ENCODE measurements around the gene EEFSEC.

DNA sequence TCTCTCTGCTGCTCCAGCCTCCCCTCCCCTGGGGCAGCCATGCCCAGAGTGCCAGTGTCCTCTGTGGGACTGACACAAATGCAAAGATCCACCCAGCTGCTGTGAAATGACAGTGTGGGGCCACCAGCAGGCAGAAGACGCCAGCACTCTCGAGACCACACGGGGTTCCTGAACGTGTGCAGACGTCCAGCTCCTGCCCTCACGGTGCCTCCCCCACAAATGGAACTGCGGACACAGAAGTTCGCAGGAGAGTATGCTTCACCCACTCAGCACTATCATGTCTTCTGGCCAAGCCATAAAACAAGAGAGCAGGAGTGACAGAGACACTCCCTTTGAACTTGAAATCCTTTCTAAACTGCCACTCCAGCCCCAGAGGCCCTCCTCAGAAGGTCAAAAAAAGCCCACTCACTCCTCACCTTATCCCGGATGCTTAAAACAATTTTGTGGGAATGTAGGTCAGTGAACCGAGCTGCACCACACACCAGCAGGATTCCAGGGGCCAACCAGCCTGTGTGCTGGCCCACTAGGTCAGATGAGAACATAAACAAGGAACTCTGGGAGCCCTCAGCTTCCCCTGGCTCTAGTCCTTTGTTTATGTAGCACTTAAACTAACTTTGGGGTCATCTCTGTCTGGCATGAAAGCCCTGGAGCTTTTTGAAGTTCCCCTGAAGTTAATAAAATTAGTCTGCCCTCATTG, 200.9 kb downstream of the EEFSEC start:
- TF ChIP-seq, protein P1, sequence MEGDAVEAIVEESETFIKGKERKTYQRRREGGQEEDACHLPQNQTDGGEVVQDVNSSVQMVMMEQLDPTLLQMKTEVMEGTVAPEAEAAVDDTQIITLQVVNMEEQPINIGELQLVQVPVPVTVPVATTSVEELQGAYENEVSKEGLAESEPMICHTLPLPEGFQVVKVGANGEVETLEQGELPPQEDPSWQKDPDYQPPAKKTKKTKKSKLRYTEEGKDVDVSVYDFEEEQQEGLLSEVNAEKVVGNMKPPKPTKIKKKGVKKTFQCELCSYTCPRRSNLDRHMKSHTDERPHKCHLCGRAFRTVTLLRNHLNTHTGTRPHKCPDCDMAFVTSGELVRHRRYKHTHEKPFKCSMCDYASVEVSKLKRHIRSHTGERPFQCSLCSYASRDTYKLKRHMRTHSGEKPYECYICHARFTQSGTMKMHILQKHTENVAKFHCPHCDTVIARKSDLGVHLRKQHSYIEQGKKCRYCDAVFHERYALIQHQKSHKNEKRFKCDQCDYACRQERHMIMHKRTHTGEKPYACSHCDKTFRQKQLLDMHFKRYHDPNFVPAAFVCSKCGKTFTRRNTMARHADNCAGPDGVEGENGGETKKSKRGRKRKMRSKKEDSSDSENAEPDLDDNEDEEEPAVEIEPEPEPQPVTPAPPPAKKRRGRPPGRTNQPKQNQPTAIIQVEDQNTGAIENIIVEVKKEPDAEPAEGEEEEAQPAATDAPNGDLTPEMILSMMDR (conservative IDR thresholded peaks at IDR 0.05; ENCODE audit: low read depth, low read length), result no peak
- TF ChIP-seq RAD21 (IDR thresholded peaks at IDR 0.05; ENCODE audit: low read length) (no peak), POLR2A (IDR thresholded peaks at IDR 0.05; ENCODE audit: low read depth, low read length) (no peak), MXI1 (IDR thresholded peaks at IDR 0.05; ENCODE audit: borderline replicate concordance, low read depth, low read length) (no peak), RCOR1 (IDR thresholded peaks at IDR 0.05; ENCODE audit: insufficient replicate concordance, low read length) (peak; percentile 58), MAZ (IDR thresholded peaks at IDR 0.05; ENCODE audit: borderline replicate concordance, low read depth, low read length) (0 out of 2 replicates have a peak, but pooled peaks have one; percentile 22), MAFK (IDR thresholded peaks at IDR 0.05; ENCODE audit: low read depth, low read length) (no peak), CEBPB (IDR thresholded peaks at IDR 0.05; ENCODE audit: low read depth, low read length) (no peak), SMC3 (IDR thresholded peaks at IDR 0.05; ENCODE audit: low read depth, low read length) (no peak), RFX5 (IDR thresholded peaks at IDR 0.05; ENCODE audit: low read depth, low read length) (no peak)
- TF ChIP-seq, protein P2, sequence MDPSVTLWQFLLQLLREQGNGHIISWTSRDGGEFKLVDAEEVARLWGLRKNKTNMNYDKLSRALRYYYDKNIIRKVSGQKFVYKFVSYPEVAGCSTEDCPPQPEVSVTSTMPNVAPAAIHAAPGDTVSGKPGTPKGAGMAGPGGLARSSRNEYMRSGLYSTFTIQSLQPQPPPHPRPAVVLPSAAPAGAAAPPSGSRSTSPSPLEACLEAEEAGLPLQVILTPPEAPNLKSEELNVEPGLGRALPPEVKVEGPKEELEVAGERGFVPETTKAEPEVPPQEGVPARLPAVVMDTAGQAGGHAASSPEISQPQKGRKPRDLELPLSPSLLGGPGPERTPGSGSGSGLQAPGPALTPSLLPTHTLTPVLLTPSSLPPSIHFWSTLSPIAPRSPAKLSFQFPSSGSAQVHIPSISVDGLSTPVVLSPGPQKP (IDR thresholded peaks at IDR 0.05; ENCODE audit: borderline replicate concordance, low read depth, low read length), result no peak
